Prostate gland (tissue), 2 donors: Measurements from ENCODE around the gene RNF103. TPM values are rescaled to one million over a fixed set of nuclear protein-coding genes. Genes with fewer than 3 reads are reported as not detected.

Experiments
- DNase-seq: peaks from one replicate; pipeline ENCODE4 v3.0.0-alpha.2; 2019; ENCODE audit warnings: low spot score
- H3K27ac ChIP-seq, 2 donors: fragments of 200-600 bp; sonication (generic); 2 replicates each; pipeline ENCODE4 v1.5.1; 2017 to 2019
- H3K27me3 ChIP-seq: fragments of 200-600 bp; sonication (generic); replicated peaks from 2 replicates; pipeline ENCODE4 v1.5.1; 2019; ENCODE audit not compliant: insufficient read depth
- H3K36me3 ChIP-seq, 2 donors: fragments of 200-600 bp; sonication (generic); 1 replicate in 1 of 2; 2 replicates in 1 of 2; pipeline versions ENCODE4 v1.5.1 to v1.8.1; 2017 to 2019
- H3K4me1 ChIP-seq: fragments of 200-600 bp; sonication (generic); replicated peaks from 2 replicates; pipeline ENCODE4 v1.5.1; 2019
- H3K4me3 ChIP-seq, 2 donors: fragments of 200-600 bp; sonication (generic); 2 replicates each; pipeline ENCODE4 v1.5.1; 2017 to 2019
- H3K9me3 ChIP-seq: fragments of 200-600 bp; sonication (generic); 2 replicates; pipeline ENCODE4 v1.5.1; 2017
- POLR2A ChIP-seq: fragments of 450-650 bp; IDR thresholded peaks from one replicate; pipeline ENCODE4 v1.6.1; 2016; ENCODE audit warnings: antibody characterized with exemption, mild to moderate bottlenecking
- POLR2AphosphoS5 ChIP-seq: sonication (generic); formaldehyde crosslinking; IDR thresholded peaks from one replicate; pipeline ENCODE4 v1.6.1; 2017; ENCODE audit warnings: antibody characterized with exemption
- WGBS: methylation state at CpG from one replicate; pipeline ENCODE4 v1.1.5; 2018; 5-methylcytosine and 5-hydroxymethylcytosine counted together
- intact Hi-C: fragments of 100-400 bp; cut with DNase I; formaldehyde crosslinking; loops from one replicate; pipeline ENCODE4 v1.14.2; 2022
- total RNA-seq, 2 donors: library from RNA; depleted of rRNA; stranded (reverse); fragments of >200 nt; gene quantifications; one replicate each; pipeline ENCODE4 v1.1.0, GENCODE V29; 2016
- TF ChIP-seq, protein P1 (sequence below), 4 experiments: fragments of 200-600 bp in 2 of 4; fragments of 450-650 bp in 2 of 4; sonication (generic) in 2 of 4; IDR thresholded peaks; 1 replicate in 3 of 4; 2 replicates in 1 of 4; pipeline ENCODE4 v1.5.1; 2016 to 2019; ENCODE audit warnings: antibody characterized with exemption in 4 of 4, mild to moderate bottlenecking in 2 of 4, moderate library complexity in 2 of 4

Gene RNF103
- total RNA-seq, 2 donors from 2014 or later = 40.8 to 41.9 TPM

DNA sequence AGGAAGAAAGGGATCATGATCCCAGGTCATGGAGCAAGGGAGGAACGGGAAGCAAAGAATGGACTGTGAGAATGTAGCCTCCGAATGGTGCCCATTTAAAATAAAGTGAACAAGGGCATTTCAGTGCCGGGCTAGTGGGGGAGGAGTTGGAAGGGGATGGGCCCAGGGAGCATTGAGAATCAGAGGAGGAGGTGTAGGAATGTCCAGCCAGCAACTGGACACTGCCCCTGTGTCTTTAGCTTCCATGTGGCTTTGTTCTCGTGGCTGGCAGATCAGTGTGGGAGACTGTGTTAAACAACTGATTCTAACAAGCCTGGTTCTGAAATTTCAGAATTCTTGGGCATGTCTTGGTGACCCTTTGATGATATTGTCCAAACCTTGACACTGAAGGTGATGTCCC lies 1.4 kb upstream of the RNF103 start:
- H3K4me1 ChIP-seq = no peaks in the 10 kb centered on the region
- TF ChIP-seq POLR2AphosphoS5 (no peak), POLR2A (no peak)
- TF ChIP-seq, protein P1, sequence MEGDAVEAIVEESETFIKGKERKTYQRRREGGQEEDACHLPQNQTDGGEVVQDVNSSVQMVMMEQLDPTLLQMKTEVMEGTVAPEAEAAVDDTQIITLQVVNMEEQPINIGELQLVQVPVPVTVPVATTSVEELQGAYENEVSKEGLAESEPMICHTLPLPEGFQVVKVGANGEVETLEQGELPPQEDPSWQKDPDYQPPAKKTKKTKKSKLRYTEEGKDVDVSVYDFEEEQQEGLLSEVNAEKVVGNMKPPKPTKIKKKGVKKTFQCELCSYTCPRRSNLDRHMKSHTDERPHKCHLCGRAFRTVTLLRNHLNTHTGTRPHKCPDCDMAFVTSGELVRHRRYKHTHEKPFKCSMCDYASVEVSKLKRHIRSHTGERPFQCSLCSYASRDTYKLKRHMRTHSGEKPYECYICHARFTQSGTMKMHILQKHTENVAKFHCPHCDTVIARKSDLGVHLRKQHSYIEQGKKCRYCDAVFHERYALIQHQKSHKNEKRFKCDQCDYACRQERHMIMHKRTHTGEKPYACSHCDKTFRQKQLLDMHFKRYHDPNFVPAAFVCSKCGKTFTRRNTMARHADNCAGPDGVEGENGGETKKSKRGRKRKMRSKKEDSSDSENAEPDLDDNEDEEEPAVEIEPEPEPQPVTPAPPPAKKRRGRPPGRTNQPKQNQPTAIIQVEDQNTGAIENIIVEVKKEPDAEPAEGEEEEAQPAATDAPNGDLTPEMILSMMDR (IDR thresholded peaks at IDR 0.05) = no peak
- intact Hi-C loops = loop anchor here (10.0 kb wide), 2 partner anchors 80 to 2000 kb away; partner anchors contain the start of gene EIF2AK3
- no peak for DNase-seq
- H3K27ac ChIP-seq = no peak overlapping the region
- H3K27me3 ChIP-seq = no peaks in the 10 kb centered on the region
- 88% methylated on average over 4 of the region's 4 CpGs for WGBS
- no peaks in the 10 kb centered on the region for H3K9me3 ChIP-seq
- H3K36me3 ChIP-seq = no peaks in the 10 kb centered on the region
- H3K4me3 ChIP-seq = no peak overlapping the region

GRCh38 chr2:86624267-86624547 lies 542 bp upstream of the RNF103 start:
- H3K36me3 ChIP-seq = no peaks in the 10 kb centered on the region
- DNase-seq = peak; percentile 9
- TF ChIP-seq POLR2AphosphoS5 (no peak), POLR2A (no peak)
- TF ChIP-seq, protein P1 (IDR thresholded peaks at IDR 0.05) = no peak
- intact Hi-C loops = loop anchor here (10.0 kb wide), 2 partner anchors 81 to 2001 kb away; partner anchors contain the start of gene EIF2AK3
- peak overlapping the region; percentile 76 to 84 for H3K4me3 ChIP-seq
- no peaks in the 10 kb centered on the region for H3K4me1 ChIP-seq
- peak overlapping the region; percentile 98 to 99 for H3K27ac ChIP-seq
- no peaks in the 10 kb centered on the region for H3K9me3 ChIP-seq
- no peaks in the 10 kb centered on the region for H3K27me3 ChIP-seq
- WGBS = 93% methylated on average over 6 of the region's 6 CpGs

GRCh38 chr2:86623043-86623493 lies 597 bp downstream of the RNF103 start:
- no peaks in the 10 kb centered on the region for H3K36me3 ChIP-seq
- peak; percentile 49 for DNase-seq
- 1% methylated on average over 48 of the region's 56 CpGs for WGBS
- no peaks in the 10 kb centered on the region for H3K9me3 ChIP-seq
- no peaks in the 10 kb centered on the region for H3K4me1 ChIP-seq
- no peaks in the 10 kb centered on the region for H3K27me3 ChIP-seq
- intact Hi-C loops = loop anchor here (1.0 to 10.0 kb wide), 4 partner anchors 60 to 2002 kb away; partner anchors contain the start of genes CHMP3 and EIF2AK3
- H3K27ac ChIP-seq = peak overlapping the region; percentile 98 to 99
- TF ChIP-seq POLR2A = peak; percentile 17
- TF ChIP-seq, protein P1 (IDR thresholded peaks at IDR 0.05) = no peak
- no peak for TF ChIP-seq POLR2AphosphoS5
- H3K4me3 ChIP-seq = peak overlapping the region; percentile 76 to 84

GRCh38 chr2:86622519-86623042 lies 1.1 kb downstream of the RNF103 start:
- no peaks in the 10 kb centered on the region for H3K36me3 ChIP-seq
- TF ChIP-seq, protein P1 (IDR thresholded peaks at IDR 0.05) = no peak
- TF ChIP-seq POLR2AphosphoS5 (peak; percentile 46), POLR2A (peak; percentile 14)
- H3K27ac ChIP-seq = peak overlapping the region; percentile 98 to 99
- DNase-seq = peak; percentile 28
- under 1% methylated on average over 29 of the region's 29 CpGs for WGBS
- no peaks in the 10 kb centered on the region for H3K9me3 ChIP-seq
- no peaks in the 10 kb centered on the region for H3K27me3 ChIP-seq
- no peaks in the 10 kb centered on the region for H3K4me1 ChIP-seq
- H3K4me3 ChIP-seq = peak overlapping the region; percentile 76 to 84
- intact Hi-C loops = loop anchor here (1.0 to 10.0 kb wide), 4 partner anchors 59 to 2002 kb away; partner anchors contain the start of genes CHMP3 and EIF2AK3
